ENCODE results near the gene NARF. TPM values are rescaled to one million over a fixed set of nuclear protein-coding genes. Genes with fewer than 3 reads are reported as not detected.

Gene NARF
- total and polyA plus RNA-seq, 2 donors (not counting 1 experiment from before 2014, with no cell fraction given), result 92.4 to 103 TPM

DNA sequence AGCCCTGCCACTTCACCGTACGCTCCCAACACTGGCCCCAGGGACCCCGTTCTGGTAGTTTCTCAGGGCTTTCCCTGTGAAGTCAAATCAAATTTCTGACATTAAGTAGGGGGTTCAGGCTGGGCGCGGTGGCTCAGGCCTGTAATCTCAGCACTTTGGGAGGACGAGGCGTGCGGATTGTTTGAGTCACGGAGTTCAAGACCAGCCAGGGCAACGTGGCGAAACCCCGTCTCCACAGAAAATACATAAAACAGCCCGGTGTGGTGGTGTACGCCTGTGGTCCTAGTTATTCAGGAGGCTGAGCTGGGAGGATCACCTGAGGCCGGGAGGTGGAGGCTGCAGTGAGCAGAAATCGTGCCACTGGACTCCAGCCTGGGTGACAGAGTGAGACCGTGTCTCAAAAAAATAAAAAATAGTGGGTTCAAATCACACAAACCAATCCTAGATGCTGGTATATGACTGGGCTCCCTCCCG lies 8.6 kb upstream of the NARF start:
- peaks cover 17 to 52% of the 10 kb centered on the region in 2 donors for H3K4me1 ChIP-seq (ENCODE audit: control insufficient read depth in 2 of 2, insufficient read depth in 2 of 2, low read length in 2 of 2)
- H2AFZ ChIP-seq (ENCODE audit: insufficient read depth, low read depth, low read length, poor library complexity, severe bottlenecking), result no peak overlapping the region
- H3K27me3 ChIP-seq (replicated peaks in 1 of 4; ENCODE audit: control extremely low read depth in 1 of 4, control insufficient read depth in 3 of 4, insufficient read depth in 4 of 4, low read length in 3 of 4), result no peaks in the 10 kb centered on the region
- ATAC-seq (ENCODE audit: low read depth) (no peak), DNase-seq (no peak)
- H3K4me1 Mint-ChIP-seq, result peaks cover 40% of the 10 kb centered on the region
- H3K4me3 Mint-ChIP-seq, result peak overlapping the region; percentile 88
- H3K4me3 ChIP-seq (ENCODE audit: control extremely low read depth in 1 of 5, extremely low read depth in 1 of 5, insufficient read depth in 1 of 5, low read depth in 2 of 5, low read length in 4 of 5), result peak overlapping the region; percentile 81 to 99 (median 93)
- H3K27ac ChIP-seq (ENCODE audit: low read length in 2 of 2), result peak overlapping the region; percentile 95 to 99
- peaks cover 0 to 4% (median 0%) of the 10 kb centered on the region in 3 donors for H3K9me3 ChIP-seq (ENCODE audit: control extremely low read depth in 1 of 3, control insufficient read depth in 2 of 3, insufficient read depth in 1 of 3, low read length in 2 of 3)
- intact Hi-C loops (cut with micrococcal nuclease), result loop anchor here (1.0 to 2.0 kb wide), 10 partner anchors 8 to 219 kb away; partner anchors contain the start of genes FOXK2, HEXD, NARF and OGFOD3
- POLR2A ChIA-PET, result interaction anchor here (0.8 to 1.8 kb wide), 13 partner anchors 9 to 221 kb away, joined by 3 to 24 read pairs (median 4); partner anchors contain the start of genes CSNK1D, NARF and SLC16A3
- CTCF ChIA-PET, result interaction anchor here (1.1 to 2.8 kb wide), 4 partner anchors 8 to 352 kb away, joined by 3 to 11 read pairs (median 6); partner anchors contain the start of genes FASN, NARF and OGFOD3
- H3K9ac ChIP-seq (ENCODE audit: low read length), result peak overlapping the region; percentile 98
- H3K27ac Mint-ChIP-seq, result peak overlapping the region; percentile 96
- H3K79me2 ChIP-seq (ENCODE audit: control insufficient read depth, insufficient read depth, low read length), result peaks cover 62% of the 10 kb centered on the region
- TF ChIP-seq CTCF (IDR thresholded peaks at IDR 0.05) (no peak), EZH2 (IDR thresholded peaks at IDR 0.05; ENCODE audit: borderline replicate concordance, insufficient read depth, low read depth, low read length, poor library complexity, severe bottlenecking) (no peak)
- H3K27me3 Mint-ChIP-seq, result no peaks in the 10 kb centered on the region
- peaks cover 1 to 30% of the 10 kb centered on the region in 2 experiments for H3K36me3 ChIP-seq (replicated peaks in 1 of 2; ENCODE audit: control extremely low read depth in 1 of 2, control insufficient read depth in 1 of 2, extremely low read depth in 1 of 2, insufficient read depth in 2 of 2, low read length in 1 of 2)
- H3K9me3 Mint-ChIP-seq (ENCODE audit: insufficient read depth), result no peaks in the 10 kb centered on the region
- 7% methylated on average over 12 of the region's 18 CpGs for WGBS (ENCODE audit: insufficient coverage)
- peak overlapping the region; percentile 95 for H3K4me2 ChIP-seq (replicated peaks; ENCODE audit: low read depth, low read length, poor library complexity, severe bottlenecking)
- H4K20me1 ChIP-seq (ENCODE audit: control insufficient read depth, insufficient read depth, low read length, poor library complexity, severe bottlenecking), result peaks cover 19% of the 10 kb centered on the region
